ENCODE results near the gene TMPRSS4. TPM values are rescaled to one million over a fixed set of nuclear protein-coding genes. Genes with fewer than 3 reads are reported as not detected.

The TMPRSS4 gene
- total RNA-seq, 2 experiments from 2014 or later: not detected

GRCh38 chr11:118092907-118093571 lies 16.2 kb downstream of the TMPRSS4 start:
- intact Hi-C loops (cut with DNase I, micrococcal nuclease): no loop called here
- peaks cover 10% of the 10 kb centered on the region for H3K27me3 Mint-ChIP-seq
- peaks cover 0 to 3% of the 10 kb centered on the region in 2 experiments for H3K27me3 ChIP-seq (ENCODE audit: control insufficient read depth in 1 of 2, insufficient read depth in 2 of 2, low read length in 2 of 2)
- H3K4me3 ChIP-seq (ENCODE audit: low read length): no peak overlapping the region
- no peak overlapping the region for H3K4me3 Mint-ChIP-seq
- ChIA-PET CTCF (interaction anchor here (1.4 kb wide), 1 partner anchor 10 kb away, joined by 3 read pairs; no protein-coding TSS in a partner anchor), POLR2A (no interaction called here)
- no peak for ATAC-seq (ENCODE audit: poor library complexity)
- H3K9me3 Mint-ChIP-seq: peaks cover 2% of the 10 kb centered on the region
- no peaks in the 10 kb centered on the region for H3K36me3 ChIP-seq (ENCODE audit: insufficient read depth, low read length)
- DNase-seq: no peak
- no peak overlapping the region for H3K27ac Mint-ChIP-seq
- no peaks in the 10 kb centered on the region for H3K4me1 Mint-ChIP-seq (ENCODE audit: low read depth)
- H3K9me3 ChIP-seq (ENCODE audit: control insufficient read depth in 1 of 2, insufficient read depth in 1 of 2, low read length in 2 of 2): peaks cover 2 to 5% of the 10 kb centered on the region in 2 experiments
- no peaks in the 10 kb centered on the region for H3K4me1 ChIP-seq (ENCODE audit: insufficient read depth, low read length)
- H3K27ac ChIP-seq (ENCODE audit: low read depth in 1 of 2, low read length in 2 of 2): no peak overlapping the region
- no peak for TF ChIP-seq CTCF (IDR thresholded peaks at IDR 0.05)
- no peaks in the 10 kb centered on the region for H3K36me3 Mint-ChIP-seq (ENCODE audit: low read depth)

- Mint-ChIP-seq H3K4me1 (ENCODE audit: low read depth) (no peaks in the 10 kb centered on the region), H3K4me3 (no peak overlapping the region), H3K27ac (no peak overlapping the region), H3K36me3 (ENCODE audit: low read depth) (no peaks in the 10 kb centered on the region), H3K27me3 (peaks cover 10% of the 10 kb centered on the region), H3K9me3 (no peaks in the 10 kb centered on the region)
- Histone ChIP-seq H3K4me3 (ENCODE audit: low read length) (no peak overlapping the region), H3K27me3 (ENCODE audit: control insufficient read depth in 1 of 2, insufficient read depth in 2 of 2, low read length in 2 of 2) (no peaks in the 10 kb centered on the region), H3K9me3 (ENCODE audit: control insufficient read depth in 1 of 2, insufficient read depth in 1 of 2, low read length in 2 of 2) (no peaks in the 10 kb centered on the region), H3K4me1 (ENCODE audit: insufficient read depth, low read length) (no peaks in the 10 kb centered on the region), H3K27ac (ENCODE audit: low read depth in 1 of 2, low read length in 2 of 2) (no peak overlapping the region), H3K36me3 (ENCODE audit: insufficient read depth, low read length) (no peaks in the 10 kb centered on the region)
- ATAC-seq (ENCODE audit: poor library complexity): no peak
- ChIA-PET CTCF (no interaction called here), POLR2A (no interaction called here)
- intact Hi-C loops (cut with DNase I, micrococcal nuclease): no loop called here
- no peak for DNase-seq
- no peak for TF ChIP-seq CTCF (IDR thresholded peaks at IDR 0.05)
These were observed 18.6 kb downstream of the TMPRSS4 start for GRCh38 chr11:118095493-118095892.

DNA sequence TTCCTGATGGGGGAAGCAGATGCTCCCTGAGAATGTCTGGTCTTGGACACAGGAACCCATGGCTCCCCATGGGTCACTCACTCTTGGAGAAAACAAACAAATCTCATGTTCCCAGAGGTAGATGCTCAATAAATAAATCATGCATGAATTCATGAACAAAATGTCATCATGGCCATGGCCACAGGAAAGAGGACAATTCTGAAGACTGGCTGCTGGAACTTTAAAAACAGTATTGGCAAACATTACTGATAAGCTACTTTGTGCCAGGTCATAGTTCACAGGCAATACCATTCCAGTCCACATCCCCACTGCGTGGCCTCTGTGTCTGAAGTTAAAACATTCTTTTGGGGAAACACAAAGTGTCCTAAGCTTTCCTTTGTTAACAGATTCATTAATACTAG lies 19.1 kb downstream of the TMPRSS4 start:
- DNase-seq: no peak
- H3K4me1 Mint-ChIP-seq (ENCODE audit: low read depth): no peaks in the 10 kb centered on the region
- no peak overlapping the region for H3K27ac ChIP-seq (ENCODE audit: low read depth in 1 of 2, low read length in 2 of 2)
- H3K4me3 Mint-ChIP-seq: no peak overlapping the region
- peaks cover 6% of the 10 kb centered on the region for H3K27me3 Mint-ChIP-seq
- POLR2A ChIA-PET: no interaction called here
- no peaks in the 10 kb centered on the region for H3K27me3 ChIP-seq (ENCODE audit: control insufficient read depth in 1 of 2, insufficient read depth in 2 of 2, low read length in 2 of 2)
- no peak overlapping the region for H3K4me3 ChIP-seq (ENCODE audit: low read length)
- CTCF ChIA-PET: no interaction called here
- H3K27ac Mint-ChIP-seq: no peak overlapping the region
- no peaks in the 10 kb centered on the region for H3K9me3 Mint-ChIP-seq
- intact Hi-C loops (cut with DNase I, micrococcal nuclease): no loop called here
- no peaks in the 10 kb centered on the region for H3K36me3 Mint-ChIP-seq (ENCODE audit: low read depth)
- H3K36me3 ChIP-seq (ENCODE audit: insufficient read depth, low read length): no peaks in the 10 kb centered on the region
- no peak for ATAC-seq (ENCODE audit: poor library complexity)
- TF ChIP-seq CTCF (IDR thresholded peaks at IDR 0.05): no peak
- H3K9me3 ChIP-seq (ENCODE audit: control insufficient read depth in 1 of 2, insufficient read depth in 1 of 2, low read length in 2 of 2): no peaks in the 10 kb centered on the region
- H3K4me1 ChIP-seq (ENCODE audit: insufficient read depth, low read length): no peaks in the 10 kb centered on the region

Data from CD4-positive, alpha-beta T cell (primary cell).